Measurements from ENCODE around the gene CA5B. TPM values are rescaled to one million over a fixed set of nuclear protein-coding genes. Genes with fewer than 3 reads are reported as not detected.
A peak's percentile ranks its signal among the peaks of the same experiment; 100 is the strongest.
"Not testable (repeated sequence)": the region's sequence is repeated elsewhere in the genome, so short reads cannot be mapped to it uniquely, and the experiment has no call there.

Gene CA5B
- total RNA-seq, 1 experiment from 2014 or later, result 6.4 TPM

DNA sequence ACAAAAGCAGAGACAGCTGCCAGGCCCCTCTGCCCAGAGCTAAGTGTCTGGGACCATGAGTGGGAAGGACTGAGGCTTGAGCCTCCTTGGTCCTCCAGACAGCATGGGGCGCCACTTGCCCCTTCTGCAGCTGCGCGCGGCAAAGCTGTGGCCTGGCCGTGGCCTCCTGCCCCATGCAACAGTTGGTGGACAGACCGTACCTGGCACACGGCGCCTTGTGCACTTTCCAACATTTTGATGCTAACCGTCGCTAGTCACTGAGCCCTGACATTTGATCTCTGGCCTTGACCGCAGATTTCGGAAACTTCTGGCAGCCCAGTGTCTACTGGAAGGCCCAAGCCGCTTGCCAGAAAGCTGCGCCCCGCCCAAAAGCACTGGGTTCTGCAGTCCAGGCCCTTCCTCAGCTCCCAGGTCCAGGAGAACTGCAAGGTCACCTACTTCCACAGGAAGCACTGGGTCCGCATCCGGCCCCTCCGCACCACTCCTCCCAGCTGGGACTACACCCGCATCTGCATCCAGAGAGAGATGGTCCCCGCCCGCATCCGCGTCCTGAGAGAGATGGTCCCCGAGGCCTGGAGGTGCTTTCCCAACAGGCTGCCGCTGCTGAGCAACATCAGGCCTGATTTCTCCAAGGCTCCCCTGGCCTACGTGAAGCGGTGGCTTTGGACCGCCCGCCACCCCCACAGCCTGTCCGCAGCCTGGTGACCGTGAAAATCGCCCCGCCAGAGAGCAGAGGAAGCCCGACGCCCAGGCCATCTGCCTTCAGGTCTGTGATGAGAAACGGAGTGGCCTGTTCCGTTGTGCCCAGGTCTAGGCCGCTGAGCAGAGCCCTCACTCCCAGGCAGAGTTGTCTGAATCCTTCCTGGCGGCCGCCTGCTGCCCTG lies 35.3 kb upstream of the CA5B start:
- no TSS peak for BruUV-seq (replicated peaks)
- CTCF ChIA-PET, result no interaction called here
- no peak overlapping the region for H3K27ac Mint-ChIP-seq (ENCODE audit: unreplicated experiment)
- no peaks in the 10 kb centered on the region for H3K27me3 Mint-ChIP-seq (ENCODE audit: unreplicated experiment)
- H3K9me3 Mint-ChIP-seq (ENCODE audit: low read depth, unreplicated experiment), result no peaks in the 10 kb centered on the region
- H3K36me3 Mint-ChIP-seq (ENCODE audit: insufficient read depth, unreplicated experiment), result no peaks in the 10 kb centered on the region
- DNase-seq, result no peak
- no peaks in the 10 kb centered on the region for H3K4me1 Mint-ChIP-seq (ENCODE audit: low read depth, unreplicated experiment)
- H3K4me3 Mint-ChIP-seq (ENCODE audit: low read depth, unreplicated experiment), result no peak overlapping the region
- TF ChIP-seq, protein P1, sequence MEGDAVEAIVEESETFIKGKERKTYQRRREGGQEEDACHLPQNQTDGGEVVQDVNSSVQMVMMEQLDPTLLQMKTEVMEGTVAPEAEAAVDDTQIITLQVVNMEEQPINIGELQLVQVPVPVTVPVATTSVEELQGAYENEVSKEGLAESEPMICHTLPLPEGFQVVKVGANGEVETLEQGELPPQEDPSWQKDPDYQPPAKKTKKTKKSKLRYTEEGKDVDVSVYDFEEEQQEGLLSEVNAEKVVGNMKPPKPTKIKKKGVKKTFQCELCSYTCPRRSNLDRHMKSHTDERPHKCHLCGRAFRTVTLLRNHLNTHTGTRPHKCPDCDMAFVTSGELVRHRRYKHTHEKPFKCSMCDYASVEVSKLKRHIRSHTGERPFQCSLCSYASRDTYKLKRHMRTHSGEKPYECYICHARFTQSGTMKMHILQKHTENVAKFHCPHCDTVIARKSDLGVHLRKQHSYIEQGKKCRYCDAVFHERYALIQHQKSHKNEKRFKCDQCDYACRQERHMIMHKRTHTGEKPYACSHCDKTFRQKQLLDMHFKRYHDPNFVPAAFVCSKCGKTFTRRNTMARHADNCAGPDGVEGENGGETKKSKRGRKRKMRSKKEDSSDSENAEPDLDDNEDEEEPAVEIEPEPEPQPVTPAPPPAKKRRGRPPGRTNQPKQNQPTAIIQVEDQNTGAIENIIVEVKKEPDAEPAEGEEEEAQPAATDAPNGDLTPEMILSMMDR (IDR thresholded peaks at IDR 0.05; ENCODE audit: unreplicated experiment), result no peak
- intact Hi-C loops (cut with micrococcal nuclease; ENCODE audit: unreplicated experiment), result no loop called here

DNA sequence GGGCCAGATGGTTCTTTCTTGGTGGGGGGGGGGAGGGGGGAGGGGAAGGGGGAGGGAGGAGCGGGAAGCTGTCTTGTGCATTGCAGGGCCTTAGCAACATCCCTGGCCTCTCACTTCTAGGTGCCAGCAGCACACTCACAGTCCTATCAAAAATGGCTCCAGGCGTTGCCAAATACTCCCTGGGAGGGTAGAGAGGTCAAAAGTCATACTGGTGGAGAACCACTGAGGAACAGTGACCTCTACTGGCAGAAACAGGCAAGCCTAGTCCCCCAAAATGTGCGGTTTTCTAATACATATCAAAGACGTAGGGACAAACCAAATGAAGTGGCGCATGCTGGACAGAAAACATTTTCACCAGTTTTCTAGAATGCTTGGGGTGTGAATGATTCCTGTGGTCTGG lies 34.3 kb upstream of the CA5B start:
- DNase-seq; BruUV-seq (replicated peaks); H3K27me3 Mint-ChIP-seq (ENCODE audit: unreplicated experiment); H3K36me3 Mint-ChIP-seq (ENCODE audit: insufficient read depth, unreplicated experiment); intact Hi-C loops (cut with micrococcal nuclease; ENCODE audit: unreplicated experiment); H3K27ac Mint-ChIP-seq (ENCODE audit: unreplicated experiment); H3K4me3 Mint-ChIP-seq (ENCODE audit: low read depth, unreplicated experiment); H3K4me1 Mint-ChIP-seq (ENCODE audit: low read depth, unreplicated experiment); CTCF ChIA-PET; H3K9me3 Mint-ChIP-seq (ENCODE audit: low read depth, unreplicated experiment): not testable (repeated sequence)

DNA sequence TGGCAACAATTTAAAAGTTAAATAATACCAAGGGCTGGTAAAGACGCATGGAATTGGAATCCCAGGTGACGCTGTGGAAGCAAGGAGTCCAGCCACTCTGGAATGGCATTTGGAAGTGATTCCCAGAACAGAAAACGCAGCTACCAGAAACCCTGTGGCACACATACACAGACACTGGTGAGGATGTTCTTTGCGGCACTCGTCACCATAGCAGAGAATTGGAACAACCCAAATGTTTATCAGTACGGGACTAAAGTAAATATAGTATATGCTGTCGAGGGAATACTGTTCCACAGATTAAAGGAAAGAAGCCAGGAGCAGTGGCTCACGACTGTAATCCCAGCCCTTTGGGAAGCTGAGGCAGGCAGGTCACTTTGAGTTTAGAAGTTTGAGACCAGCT lies 33.8 kb upstream of the CA5B start:
- H3K4me3 Mint-ChIP-seq (ENCODE audit: low read depth, unreplicated experiment); BruUV-seq (replicated peaks); CTCF ChIA-PET; H3K4me1 Mint-ChIP-seq (ENCODE audit: low read depth, unreplicated experiment); H3K36me3 Mint-ChIP-seq (ENCODE audit: insufficient read depth, unreplicated experiment); intact Hi-C loops (cut with micrococcal nuclease; ENCODE audit: unreplicated experiment); H3K9me3 Mint-ChIP-seq (ENCODE audit: low read depth, unreplicated experiment); H3K27me3 Mint-ChIP-seq (ENCODE audit: unreplicated experiment); DNase-seq; H3K27ac Mint-ChIP-seq (ENCODE audit: unreplicated experiment): not testable (repeated sequence)

DNA sequence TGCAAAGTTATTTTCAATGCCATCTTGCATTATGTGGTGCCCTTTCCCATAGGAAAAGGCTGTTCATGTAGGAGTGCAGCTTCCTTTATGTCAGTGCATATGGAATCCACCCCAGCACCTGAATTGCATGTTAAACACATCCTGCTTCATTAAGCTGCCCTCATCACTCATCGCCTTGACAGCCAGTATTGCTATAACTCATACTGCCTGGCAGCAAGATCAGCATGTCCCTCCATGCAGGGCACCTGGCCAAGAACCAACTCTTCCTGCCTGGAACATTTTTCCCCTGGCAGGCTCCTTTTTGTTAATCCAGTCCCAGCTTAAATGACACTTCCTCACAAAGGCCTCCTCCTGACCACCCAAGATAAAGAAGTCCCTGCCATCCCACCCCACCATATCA lies 23.5 kb upstream of the CA5B start:
- H3K4me1 Mint-ChIP-seq (ENCODE audit: low read depth, unreplicated experiment), result peaks cover 11% of the 10 kb centered on the region
- no peak overlapping the region for H3K4me3 Mint-ChIP-seq (ENCODE audit: low read depth, unreplicated experiment)
- TF ChIP-seq, protein P1 (IDR thresholded peaks at IDR 0.05; ENCODE audit: unreplicated experiment), result no peak
- no peak for DNase-seq
- no TSS peak for BruUV-seq (replicated peaks)
- no peak overlapping the region for H3K27ac Mint-ChIP-seq (ENCODE audit: unreplicated experiment)
- intact Hi-C loops (cut with micrococcal nuclease; ENCODE audit: unreplicated experiment), result no loop called here
- CTCF ChIA-PET, result no interaction called here
- H3K9me3 Mint-ChIP-seq (ENCODE audit: low read depth, unreplicated experiment), result no peaks in the 10 kb centered on the region
- H3K36me3 Mint-ChIP-seq (ENCODE audit: insufficient read depth, unreplicated experiment), result peaks cover 9% of the 10 kb centered on the region
- no peaks in the 10 kb centered on the region for H3K27me3 Mint-ChIP-seq (ENCODE audit: unreplicated experiment)

DNA sequence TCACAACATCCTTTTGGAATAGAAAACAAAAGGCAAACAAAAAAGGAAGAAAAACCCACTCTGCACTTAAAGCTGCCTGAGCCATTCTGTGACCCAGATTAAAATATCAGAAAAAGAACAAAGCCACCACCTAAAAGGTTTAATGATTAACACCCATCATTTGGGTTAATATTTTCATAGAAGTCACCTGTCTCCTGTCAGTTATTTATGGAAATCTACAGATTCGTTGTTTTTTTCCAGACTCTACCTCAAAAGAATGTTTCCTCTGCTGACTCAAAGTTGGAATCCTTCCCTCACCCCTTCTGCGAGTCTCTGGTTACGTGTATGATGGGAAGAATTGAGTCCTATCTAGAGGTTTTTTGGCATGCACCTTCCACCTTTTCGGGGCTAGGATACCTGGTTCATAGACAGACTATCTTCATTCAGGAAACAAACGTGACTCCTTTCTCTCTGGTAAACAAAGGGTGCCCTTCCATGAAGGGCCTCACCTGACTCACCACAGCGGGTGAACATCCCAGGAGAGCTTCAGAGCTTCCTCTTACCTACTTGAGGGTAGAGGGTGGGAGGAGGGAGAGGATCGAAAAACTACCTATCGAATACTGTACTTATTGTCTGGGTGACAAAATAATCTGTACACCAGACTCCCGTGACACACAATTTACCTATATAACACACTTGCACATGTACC lies 19.6 kb upstream of the CA5B start:
- Mint-ChIP-seq H3K27ac (ENCODE audit: unreplicated experiment) (peak overlapping the region; percentile 73), H3K27me3 (ENCODE audit: unreplicated experiment) (no peaks in the 10 kb centered on the region), H3K9me3 (ENCODE audit: low read depth, unreplicated experiment) (no peaks in the 10 kb centered on the region), H3K36me3 (ENCODE audit: insufficient read depth, unreplicated experiment) (peaks cover 9% of the 10 kb centered on the region), H3K4me1 (ENCODE audit: low read depth, unreplicated experiment) (peaks cover 12% of the 10 kb centered on the region), H3K4me3 (ENCODE audit: low read depth, unreplicated experiment) (peak overlapping the region; percentile 48)
- peak; percentile 18 for DNase-seq
- TF ChIP-seq, protein P1 (IDR thresholded peaks at IDR 0.05; ENCODE audit: unreplicated experiment), result no peak
- CTCF ChIA-PET, result interaction anchor here (0.6 kb wide), 1 partner anchor 567 kb away, joined by 3 read pairs; no protein-coding TSS in a partner anchor
- BruUV-seq (replicated peaks), result no TSS peak
- intact Hi-C loops (cut with micrococcal nuclease; ENCODE audit: unreplicated experiment), result no loop called here

Data from Calu3 (cell line).